Kidney (tissue), 14 donors: ENCODE measurements around the gene NDE1. TPM values are rescaled to one million over a fixed set of nuclear protein-coding genes. Genes with fewer than 3 reads are reported as not detected.

ENCODE experiments used
- DNase-seq, 5 donors: peaks; one replicate each; pipeline ENCODE4 v3.0.0-alpha.2; 2013 to 2020
- FAIRE-seq: peaks from 2 replicates; lab custom pipeline; 2012; peaks lifted over from hg19 to GRCh38; lab: Jason Lieb, UNC
- H3K27ac ChIP-seq, 2 donors: one replicate each; pipeline ENCODE4 v1.7.0; 2013; ENCODE audit warnings: low read depth in 2 of 2, low read length in 2 of 2, inconsistent platforms in 1 of 2
- H3K27me3 ChIP-seq: one replicate; pipeline ENCODE4 v1.7.1; 2013; ENCODE audit warnings: low read length, inconsistent platforms; ENCODE audit not compliant: control insufficient read depth, insufficient read depth
- H3K36me3 ChIP-seq, 3 donors: one replicate each; pipeline versions ENCODE4 v1.7.0 to v1.7.1; 2013; ENCODE audit warnings: low read length in 3 of 3, control low read depth in 1 of 3, inconsistent platforms in 1 of 3; ENCODE audit not compliant: insufficient read depth in 3 of 3, control insufficient read depth in 2 of 3
- H3K4me1 ChIP-seq, 3 donors: one replicate each; pipeline versions ENCODE4 v1.7.0 to v1.7.1; 2013; ENCODE audit warnings: low read length in 3 of 3, inconsistent platforms in 1 of 3, low read depth in 1 of 3; ENCODE audit not compliant: control insufficient read depth in 2 of 3, insufficient read depth in 2 of 3
- H3K4me3 ChIP-seq, 3 donors: one replicate each; pipeline versions ENCODE4 v1.7.0 to v1.8.1; 2013; ENCODE audit warnings: low read length in 3 of 3, control low read depth in 1 of 3, inconsistent platforms in 1 of 3
- H3K9ac ChIP-seq, 3 donors: one replicate each; pipeline versions ENCODE4 v1.7.0 to v1.7.1; 2013; ENCODE audit warnings: low read length in 3 of 3, control low read depth in 1 of 3, inconsistent platforms in 1 of 3
- H3K9me3 ChIP-seq, 3 donors: one replicate each; pipeline versions ENCODE4 v1.7.0 to v1.7.1; 2013; ENCODE audit warnings: low read length in 3 of 3, control low read depth in 1 of 3, inconsistent platforms in 1 of 3; ENCODE audit not compliant: control insufficient read depth in 2 of 3, insufficient read depth in 1 of 3
- intact Hi-C: fragments of 100-400 bp; cut with DNase I; formaldehyde crosslinking; loops from one replicate; pipeline ENCODE4 v1.11.1; 2022
- polyA plus RNA-seq: library from polyadenylated mRNA; stranded (reverse); fragments of 350-450 nt; fragmentation: Illumina TruSeq; extraction: RNeasy Lipid Tissue Mini Kit (QIAGEN cat#74804); gene quantifications from one replicate; pipeline ENCODE4 v1.2.3, GENCODE V29; 2014; ENCODE audit warnings: low read depth, low replicate concordance; ENCODE audit not compliant: insufficient read depth
- total RNA-seq: library from RNA; stranded (reverse); fragmentation: NEBNext Ultra II Directional; extraction: Animal tissue kit (Norgen Biotek cat#: 25700); gene quantifications from one replicate; pipeline ENCODE4 v1.2.1, GENCODE V29; 2021
- TF ChIP-seq, protein P1 (sequence below): IDR thresholded peaks from 3 replicates; pipeline ENCODE4 v1.5.1; 2012; ENCODE audit warnings: mild to moderate bottlenecking, moderate library complexity, borderline replicate concordance; ENCODE audit not compliant: insufficient read depth; ENCODE audit errors: extremely low read depth
- donor health status: control.
- donor health status: control.
- donor health status: control.
- donor health status: control.
- donor health status: control.
- donor health status: DM: yes; HTN: yes; CAD: no.
- donor health status: Normal renal cell carcinoma (clear cell type).

The NDE1 gene
- total and polyA plus RNA-seq, 2 donors from 2014 or later, result 4.6 to 31.7 TPM

DNA sequence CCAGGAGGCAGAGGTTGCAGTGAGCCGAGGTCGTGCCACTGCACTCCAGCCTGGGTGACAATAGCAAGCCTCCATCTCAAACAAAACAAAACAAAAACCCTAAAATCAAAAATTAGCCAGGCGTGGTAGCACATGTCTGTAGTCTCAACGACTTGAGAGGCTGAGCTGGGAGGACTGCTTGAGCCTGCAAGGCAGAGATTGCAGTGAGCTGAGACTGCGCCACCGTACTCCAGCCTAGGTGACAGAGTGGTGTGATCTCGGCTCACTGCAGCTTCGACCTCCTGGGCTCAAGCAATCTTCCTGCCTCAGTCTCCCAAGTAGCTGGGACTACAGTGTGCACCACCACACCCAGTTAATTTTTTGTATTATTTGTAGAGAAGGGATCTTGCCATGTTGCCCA is 119.2 kb downstream of the NDE1 start:
- intact Hi-C loops, result loop anchor here (10.0 kb wide), 1 partner anchor 356 kb away; no protein-coding TSS in a partner anchor
- H3K4me3 ChIP-seq, result no peak overlapping the region
- FAIRE-seq (no peak), DNase-seq (peak in 1 of 5 donors; percentile 25)
- TF ChIP-seq, protein P1, sequence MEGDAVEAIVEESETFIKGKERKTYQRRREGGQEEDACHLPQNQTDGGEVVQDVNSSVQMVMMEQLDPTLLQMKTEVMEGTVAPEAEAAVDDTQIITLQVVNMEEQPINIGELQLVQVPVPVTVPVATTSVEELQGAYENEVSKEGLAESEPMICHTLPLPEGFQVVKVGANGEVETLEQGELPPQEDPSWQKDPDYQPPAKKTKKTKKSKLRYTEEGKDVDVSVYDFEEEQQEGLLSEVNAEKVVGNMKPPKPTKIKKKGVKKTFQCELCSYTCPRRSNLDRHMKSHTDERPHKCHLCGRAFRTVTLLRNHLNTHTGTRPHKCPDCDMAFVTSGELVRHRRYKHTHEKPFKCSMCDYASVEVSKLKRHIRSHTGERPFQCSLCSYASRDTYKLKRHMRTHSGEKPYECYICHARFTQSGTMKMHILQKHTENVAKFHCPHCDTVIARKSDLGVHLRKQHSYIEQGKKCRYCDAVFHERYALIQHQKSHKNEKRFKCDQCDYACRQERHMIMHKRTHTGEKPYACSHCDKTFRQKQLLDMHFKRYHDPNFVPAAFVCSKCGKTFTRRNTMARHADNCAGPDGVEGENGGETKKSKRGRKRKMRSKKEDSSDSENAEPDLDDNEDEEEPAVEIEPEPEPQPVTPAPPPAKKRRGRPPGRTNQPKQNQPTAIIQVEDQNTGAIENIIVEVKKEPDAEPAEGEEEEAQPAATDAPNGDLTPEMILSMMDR, result no peak
- no peaks in the 10 kb centered on the region for H3K36me3 ChIP-seq
- H3K9me3 ChIP-seq, result no peaks in the 10 kb centered on the region
- H3K27ac ChIP-seq, result no peak overlapping the region
- H3K4me1 ChIP-seq, result no peaks in the 10 kb centered on the region
- no peaks in the 10 kb centered on the region for H3K27me3 ChIP-seq
- H3K9ac ChIP-seq, result no peak overlapping the region

DNA sequence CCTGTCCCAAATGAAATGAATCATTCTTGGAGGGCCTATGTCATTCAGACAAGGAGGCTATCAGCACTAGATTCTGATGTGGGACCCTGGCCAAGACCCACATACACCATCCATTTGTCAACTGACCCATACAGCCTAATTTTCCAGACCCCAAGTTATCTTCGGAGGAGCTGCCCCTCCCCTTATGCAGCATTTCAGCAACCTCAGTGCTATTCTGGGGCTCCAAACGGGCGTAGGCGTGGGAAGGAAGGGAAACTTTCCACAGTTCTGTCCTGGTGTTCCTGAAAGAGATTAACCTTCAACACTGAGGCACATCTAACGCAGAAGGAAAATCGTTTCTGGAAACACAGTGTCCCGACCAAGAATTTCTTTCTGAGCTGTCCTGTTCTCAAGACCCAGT is 120.1 kb downstream of the NDE1 start:
- Histone ChIP-seq H3K9me3 (no peaks in the 10 kb centered on the region), H3K9ac (no peak overlapping the region), H3K4me3 (no peak overlapping the region), H3K27me3 (no peaks in the 10 kb centered on the region), H3K27ac (no peak overlapping the region), H3K36me3 (no peaks in the 10 kb centered on the region), H3K4me1 (no peaks in the 10 kb centered on the region)
- intact Hi-C loops, result no loop called here
- peak in 3 of 5 donors; percentile 13 to 51 (median 48) for DNase-seq
- no peak for FAIRE-seq
- TF ChIP-seq, protein P1, result no peak

DNA sequence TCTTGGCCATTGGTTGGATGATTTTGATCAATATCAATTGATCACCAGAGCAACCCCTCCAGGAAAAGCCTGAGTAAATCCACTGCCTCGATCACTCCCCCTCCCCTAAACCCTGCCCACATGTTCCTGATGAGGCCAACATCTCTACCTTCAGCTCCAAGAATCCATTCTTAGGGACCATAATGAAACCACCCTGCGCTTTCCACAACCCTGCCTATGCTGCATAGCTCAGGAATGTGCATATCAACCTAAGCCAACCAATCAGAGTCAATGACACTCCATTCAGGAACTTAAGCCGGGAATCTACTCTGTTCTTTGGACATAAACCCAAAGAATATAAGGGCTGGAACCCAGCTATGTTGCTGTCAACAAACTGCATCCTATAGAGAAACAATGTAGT is 120.5 kb downstream of the NDE1 start:
- Histone ChIP-seq H3K9me3 (no peaks in the 10 kb centered on the region), H3K4me3 (no peak overlapping the region), H3K36me3 (no peaks in the 10 kb centered on the region), H3K9ac (no peak overlapping the region), H3K27ac (peak overlapping the region in 1 of 2 donors; percentile 45), H3K4me1 (no peaks in the 10 kb centered on the region), H3K27me3 (no peaks in the 10 kb centered on the region)
- intact Hi-C loops, result no loop called here
- DNase-seq (no peak), FAIRE-seq (no peak)
- TF ChIP-seq, protein P1, result no peak

DNA sequence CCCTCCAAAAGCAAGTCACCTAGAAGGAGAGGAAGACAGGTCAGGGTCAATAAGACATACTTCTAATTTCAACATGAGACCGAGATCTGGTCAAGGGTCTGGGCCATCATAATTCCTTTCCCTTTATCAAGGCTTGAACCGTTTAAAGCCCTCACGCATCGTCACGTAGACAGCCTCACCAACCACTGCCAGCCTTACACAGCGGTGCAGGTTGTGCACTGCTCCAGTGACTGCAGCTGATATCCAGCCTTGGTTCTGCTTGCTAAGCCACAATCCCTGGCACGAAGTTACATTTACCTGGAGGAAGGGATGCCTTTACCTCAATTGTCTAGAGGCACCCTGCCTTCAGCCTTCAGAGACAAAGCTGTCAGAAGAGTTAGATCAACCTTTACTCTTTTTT is 121.6 kb downstream of the NDE1 start:
- Histone ChIP-seq H3K4me1 (no peaks in the 10 kb centered on the region), H3K27ac (no peak overlapping the region), H3K27me3 (no peaks in the 10 kb centered on the region), H3K4me3 (no peak overlapping the region), H3K36me3 (no peaks in the 10 kb centered on the region), H3K9me3 (no peaks in the 10 kb centered on the region), H3K9ac (no peak overlapping the region)
- FAIRE-seq (no peak), DNase-seq (no peak)
- intact Hi-C loops, result no loop called here
- TF ChIP-seq, protein P1, result no peak
